HG03196 (cell line): ENCODE results near the gene ATP6AP2.
A peak's percentile ranks its signal among the peaks of the same experiment; 100 is the strongest.
"Not testable (repeated sequence)": the region's sequence is repeated elsewhere in the genome, so short reads cannot be mapped to it uniquely, and the experiment has no call there.

Experiments used
- ATAC-seq: cut with Tn5 transposase; IDR thresholded peaks from one replicate; pipeline ENCODE4 v1.9.1; 2021; ENCODE audit not compliant: unreplicated experiment

Gene ATP6AP2

GRCh38 chrX:40573763-40574162 lies 7.0 kb upstream of the ATP6AP2 start:
- ATAC-seq, result no peak

GRCh38 chrX:40575411-40575810 lies 5.4 kb upstream of the ATP6AP2 start:
- ATAC-seq, result not testable (repeated sequence)

- ATAC-seq, result no peak
Measured at GRCh38 chrX:40576291-40576690, 4.5 kb upstream of the ATP6AP2 start.

- no peak for ATAC-seq
Measured at GRCh38 chrX:40578039-40578695, 2.6 kb upstream of the ATP6AP2 start.

GRCh38 chrX:40579141-40579540 lies 1.6 kb upstream of the ATP6AP2 start:
- no peak for ATAC-seq

GRCh38 chrX:40579900-40580536 lies 752 bp upstream of the ATP6AP2 start:
- peak; percentile 48 for ATAC-seq

GRCh38 chrX:40581336-40581920 lies 658 bp downstream of the ATP6AP2 start:
- ATAC-seq, result peak; percentile 14

GRCh38 chrX:40582178-40582577 lies 1.4 kb downstream of the ATP6AP2 start:
- not testable (repeated sequence) for ATAC-seq

GRCh38 chrX:40582811-40583210 lies 2.0 kb downstream of the ATP6AP2 start:
- no peak for ATAC-seq

- not testable (repeated sequence) for ATAC-seq
Measured at GRCh38 chrX:40587623-40588022, 6.9 kb downstream of the ATP6AP2 start.

- ATAC-seq, result not testable (repeated sequence)
Measured at GRCh38 chrX:40589616-40590321, 9.0 kb downstream of the ATP6AP2 start.

GRCh38 chrX:40603446-40603845 lies 22.7 kb downstream of the ATP6AP2 start:
- no peak for ATAC-seq

- no peak for ATAC-seq
Measured at GRCh38 chrX:40607381-40607780, 26.6 kb downstream of the ATP6AP2 start.

- ATAC-seq, result no peak
Measured at GRCh38 chrX:40612511-40612910, 31.7 kb downstream of the ATP6AP2 start.

GRCh38 chrX:40615976-40616375 lies 35.2 kb downstream of the ATP6AP2 start:
- no peak for ATAC-seq

- ATAC-seq, result no peak
Measured at GRCh38 chrX:40617566-40617965, 36.8 kb downstream of the ATP6AP2 start.

- no peak for ATAC-seq
Measured at GRCh38 chrX:40622479-40623138, 41.8 kb downstream of the ATP6AP2 start.

- ATAC-seq, result no peak
Measured at GRCh38 chrX:40623139-40623536, 42.4 kb downstream of the ATP6AP2 start, which contains the start of gene MPC1L. MPC1L (plus strand) TSS chrX:40623428; CDS start chrX:40623566, 138 bp downstream.

- ATAC-seq, result no peak
Measured at GRCh38 chrX:40623665-40624064, 42.9 kb downstream of the ATP6AP2 start.

- no peak for ATAC-seq
Measured at GRCh38 chrX:40625294-40625693, 44.5 kb downstream of the ATP6AP2 start.

- no peak for ATAC-seq
Measured at GRCh38 chrX:40628506-40628905, 47.7 kb downstream of the ATP6AP2 start.
